IMR-90 (cell line): ENCODE data around the gene IDI2. TPM values are rescaled to one million over a fixed set of nuclear protein-coding genes. Genes with fewer than 3 reads are reported as not detected.

ENCODE experiments used
- ATAC-seq: fragments of 200-7000 bp; cut with Tn5 transposase; 2 replicates; pipeline ENCODE4 v1.9.1; 2020; ENCODE audit warnings: low read depth, mild to moderate bottlenecking, moderate library complexity
- BruUV-seq: library from RNA; stranded (reverse); fragments of 400-500 nt; replicated peaks from 2 replicates; lab custom pipeline; 2021; lab: Mats Ljungman, UMichigan
- CTCF ChIA-PET: fragments of 300-600 bp; formaldehyde crosslinking; extraction: SDS; loops from one replicate; lab custom pipeline; 2021; ENCODE audit warnings: antibody characterized with exemption; lab: Yijun Ruan, JAX
- POLR2A ChIA-PET: fragments of 300-600 bp; sonication (Branson Sonifier 250); formaldehyde crosslinking; loops from one replicate; lab custom pipeline; 2022; ENCODE audit warnings: antibody characterized with exemption; ENCODE audit not compliant: unreplicated experiment; lab: Charles Lee
- DNase-seq: peaks from one replicate; pipeline ENCODE4 v3.0.0; 2013
- H2AFZ ChIP-seq: replicated peaks from 2 replicates; pipeline ENCODE3; 2013; ENCODE audit warnings: low read length, mild to moderate bottlenecking; ENCODE audit not compliant: poor library complexity
- H2AK5ac ChIP-seq: 2 replicates; pipeline ENCODE4 v1.6.1; 2013; ENCODE audit warnings: low read depth, low read length, inconsistent platforms
- H2AK9ac ChIP-seq: replicated peaks from 2 replicates; pipeline ENCODE3; 2013; ENCODE audit warnings: mild to moderate bottlenecking, low read depth, low read length, moderate library complexity; ENCODE audit not compliant: poor library complexity
- H2BK120ac ChIP-seq: 2 replicates; pipeline ENCODE4 v1.6.1; 2013; ENCODE audit warnings: low read depth, low read length, inconsistent platforms
- H2BK15ac ChIP-seq: 3 replicates; pipeline ENCODE4 v1.6.1; 2013; ENCODE audit warnings: low read depth, low read length, inconsistent platforms
- H2BK20ac ChIP-seq: 2 replicates; pipeline ENCODE4 v1.6.1; 2013; ENCODE audit warnings: low read depth, mild to moderate bottlenecking, inconsistent platforms, low read length, moderate library complexity
- H2BK5ac ChIP-seq: 2 replicates; pipeline ENCODE4 v1.6.1; 2013; ENCODE audit warnings: mild to moderate bottlenecking, low read depth, low read length, inconsistent platforms; ENCODE audit not compliant: poor library complexity, severe bottlenecking
- H3K14ac ChIP-seq: replicated peaks from 2 replicates; pipeline ENCODE4 v1.6.1; 2013; ENCODE audit warnings: low read depth, low read length, inconsistent platforms
- H3K18ac ChIP-seq: 2 replicates; pipeline ENCODE4 v1.6.1; 2013; ENCODE audit warnings: low read depth, low read length, control low read depth
- H3K23ac ChIP-seq: 2 replicates; pipeline ENCODE4 v1.6.1; 2013; ENCODE audit warnings: low read depth, low read length, inconsistent platforms
- H3K27ac ChIP-seq: 2 replicates; pipeline ENCODE4 v1.5.1; 2013; ENCODE audit warnings: mild to moderate bottlenecking, control low read depth, low read length; ENCODE audit not compliant: insufficient read depth
- H3K27me3 ChIP-seq: 2 replicates; pipeline ENCODE4 v1.6.1; 2013; ENCODE audit warnings: low read length; ENCODE audit not compliant: control insufficient read depth, insufficient read depth
- H3K36me3 ChIP-seq: 2 replicates; pipeline ENCODE4 v1.6.1; 2013; ENCODE audit warnings: low read length, mixed read lengths; ENCODE audit not compliant: control insufficient read depth, insufficient read depth
- H3K4ac ChIP-seq: 2 replicates; pipeline ENCODE4 v1.6.1; 2013; ENCODE audit warnings: low read depth, low read length, inconsistent platforms
- H3K4me1 ChIP-seq: 2 replicates; pipeline ENCODE4 v1.6.1; 2013; ENCODE audit warnings: low read length, mixed read lengths; ENCODE audit not compliant: control insufficient read depth, insufficient read depth
- H3K4me2 ChIP-seq: 2 replicates; pipeline ENCODE4 v1.6.1; 2013; ENCODE audit warnings: low read depth, mild to moderate bottlenecking, control low read depth, low read length, moderate library complexity
- H3K4me3 ChIP-seq: 2 replicates; pipeline ENCODE4 v1.5.1; 2013; ENCODE audit warnings: low read depth, mild to moderate bottlenecking, control low read depth, low read length, moderate library complexity; ENCODE audit not compliant: insufficient read depth
- H3K56ac ChIP-seq: 2 replicates; pipeline ENCODE4 v1.6.1; 2013; ENCODE audit warnings: low read length, inconsistent platforms; ENCODE audit not compliant: insufficient read depth; ENCODE audit errors: extremely low read depth
- H3K79me1 ChIP-seq, 2 experiments: 2 replicates each; pipeline ENCODE4 v1.6.1; 2013; ENCODE audit warnings: low read length in 2 of 2, inconsistent platforms in 1 of 2, low read depth in 1 of 2
- H3K9ac ChIP-seq: 2 replicates; pipeline ENCODE4 v1.6.1; 2013; ENCODE audit warnings: low read depth, low read length, control low read depth
- H3K9me1 ChIP-seq: 2 replicates; pipeline ENCODE4 v1.6.1; 2013; ENCODE audit warnings: low read length, inconsistent platforms; ENCODE audit not compliant: insufficient read depth
- H3K9me3 ChIP-seq: 2 replicates; pipeline ENCODE4 v1.6.1; 2013; ENCODE audit warnings: low read length; ENCODE audit not compliant: control insufficient read depth, insufficient read depth
- H4K20me1 ChIP-seq: 2 replicates; pipeline ENCODE4 v1.6.1; 2013; ENCODE audit warnings: low read length, inconsistent platforms; ENCODE audit not compliant: insufficient read depth
- H4K5ac ChIP-seq: 2 replicates; pipeline ENCODE4 v1.6.1; 2013; ENCODE audit warnings: mild to moderate bottlenecking, low read depth, low read length, control low read depth
- H4K8ac ChIP-seq, 2 experiments: 2 replicates each; pipeline ENCODE4 v1.6.1; 2013; ENCODE audit warnings: low read depth in 2 of 2, low read length in 2 of 2, control low read depth in 1 of 2, inconsistent platforms in 1 of 2
- H4K91ac ChIP-seq: 2 replicates; pipeline ENCODE4 v1.6.1; 2013; ENCODE audit warnings: low read depth, low read length, inconsistent platforms; ENCODE audit not compliant: insufficient read depth
- BHLHE40 ChIP-seq: fragments of 150-350 bp; IDR thresholded peaks from 2 replicates; pipeline ENCODE4 v1.6.1; 2016; ENCODE audit warnings: mild to moderate bottlenecking, low read depth, low read length
- CEBPB ChIP-seq: IDR thresholded peaks from 2 replicates; pipeline ENCODE4 v1.6.1; 2012; ENCODE audit warnings: low read depth, low read length, improper control_type of control experiment
- CHD1 ChIP-seq: IDR thresholded peaks from 2 replicates; pipeline ENCODE4 v1.6.1; 2012; ENCODE audit warnings: low read depth, low read length, improper control_type of control experiment
- CTCF ChIP-seq: conservative IDR thresholded peaks from 2 replicates; pipeline ENCODE4 v1.5.1; 2012; ENCODE audit warnings: mild to moderate bottlenecking, low read depth, low read length, improper control_type of control experiment
- ELK1 ChIP-seq: fragments of 150-350 bp; IDR thresholded peaks from 2 replicates; pipeline ENCODE4 v1.6.1; 2016; ENCODE audit warnings: low read depth, mild to moderate bottlenecking, low read length, moderate library complexity, borderline replicate concordance
- FOS ChIP-seq: fragments of 150-350 bp; IDR thresholded peaks from 2 replicates; pipeline ENCODE4 v1.6.1; 2016; ENCODE audit warnings: low read depth, low read length
- MAZ ChIP-seq: IDR thresholded peaks from 2 replicates; pipeline ENCODE4 v1.6.1; 2012; ENCODE audit warnings: low read depth, mild to moderate bottlenecking, low read length, improper control_type of control experiment, moderate library complexity, borderline replicate concordance
- NFE2L2 ChIP-seq: fragments of 150-350 bp; IDR thresholded peaks from 2 replicates; pipeline ENCODE4 v1.6.1; 2016; ENCODE audit warnings: low read depth, mild to moderate bottlenecking, low read length
- POLR2A ChIP-seq: IDR thresholded peaks from 2 replicates; pipeline ENCODE4 v1.6.1; 2012; ENCODE audit warnings: mild to moderate bottlenecking, low read depth, low read length
- RCOR1 ChIP-seq: IDR thresholded peaks from 2 replicates; pipeline ENCODE4 v1.6.1; 2012; ENCODE audit warnings: mild to moderate bottlenecking, low read length, improper control_type of control experiment; ENCODE audit not compliant: insufficient replicate concordance
- RFX5 ChIP-seq: IDR thresholded peaks from 2 replicates; pipeline ENCODE4 v1.8.0; 2012; ENCODE audit warnings: low read depth, mild to moderate bottlenecking, low read length, moderate library complexity
- SMC3 ChIP-seq: fragments of 150-350 bp; IDR thresholded peaks from 2 replicates; pipeline ENCODE4 v1.6.1; 2016; ENCODE audit warnings: low read depth, mild to moderate bottlenecking, antibody characterized with exemption, low read length, moderate library complexity
- WGBS, 2 experiments: methylation state at CpG; one replicate each; pipeline versions ENCODE4 v1.1.5 to v1.1.7; 2013; ENCODE audit warnings: missing lambda C conversion rate in 2 of 2; ENCODE audit not compliant: insufficient read length in 1 of 2; ENCODE audit errors: extremely low coverage in 2 of 2; 5-methylcytosine and 5-hydroxymethylcytosine counted together
- dilution Hi-C: fragments of 300-500 bp; cut with HindIII; formaldehyde crosslinking; loops from one replicate; pipeline ENCODE4 v1.14.3; 2018; ENCODE audit warnings: low sequenced_read_pairs; ENCODE audit not compliant: unreplicated experiment
- in situ Hi-C: fragments of 300-500 bp; cut with MboI; formaldehyde crosslinking; loops from 3 replicates; pipeline ENCODE4 v1.14.3; 2019; ENCODE audit warnings: low sequenced_read_pairs, inconsistent platforms, mixed read lengths
- intact Hi-C: fragments of 100-400 bp; cut with micrococcal nuclease; formaldehyde crosslinking; loops from 2 replicates; pipeline ENCODE4 v1.10.0; 2022
- polyA plus RNA-seq, 3 experiments: library from polyadenylated mRNA; depleted of rRNA; stranded (reverse); fragments of >200 nt; gene quantifications; 2 replicates each; pipeline ENCODE4 v1.2.3, GENCODE V29; 2012; ENCODE audit warnings: low replicate concordance in 1 of 3
- total RNA-seq: library from RNA; depleted of rRNA; stranded (reverse); fragments of >200 nt; gene quantifications from 2 replicates; pipeline ENCODE4 v1.2.3, GENCODE V29; 2012
- TF ChIP-seq, protein P1 (sequence below): fragments of 150-350 bp; IDR thresholded peaks from 2 replicates; pipeline ENCODE4 v1.6.1; 2017; ENCODE audit warnings: mild to moderate bottlenecking, antibody characterized with exemption, low read length, low read depth

IDI2 gene
- total and polyA plus RNA-seq, 2 of the 4 experiments (the other 2 are of a cell fraction), result not detected

DNA sequence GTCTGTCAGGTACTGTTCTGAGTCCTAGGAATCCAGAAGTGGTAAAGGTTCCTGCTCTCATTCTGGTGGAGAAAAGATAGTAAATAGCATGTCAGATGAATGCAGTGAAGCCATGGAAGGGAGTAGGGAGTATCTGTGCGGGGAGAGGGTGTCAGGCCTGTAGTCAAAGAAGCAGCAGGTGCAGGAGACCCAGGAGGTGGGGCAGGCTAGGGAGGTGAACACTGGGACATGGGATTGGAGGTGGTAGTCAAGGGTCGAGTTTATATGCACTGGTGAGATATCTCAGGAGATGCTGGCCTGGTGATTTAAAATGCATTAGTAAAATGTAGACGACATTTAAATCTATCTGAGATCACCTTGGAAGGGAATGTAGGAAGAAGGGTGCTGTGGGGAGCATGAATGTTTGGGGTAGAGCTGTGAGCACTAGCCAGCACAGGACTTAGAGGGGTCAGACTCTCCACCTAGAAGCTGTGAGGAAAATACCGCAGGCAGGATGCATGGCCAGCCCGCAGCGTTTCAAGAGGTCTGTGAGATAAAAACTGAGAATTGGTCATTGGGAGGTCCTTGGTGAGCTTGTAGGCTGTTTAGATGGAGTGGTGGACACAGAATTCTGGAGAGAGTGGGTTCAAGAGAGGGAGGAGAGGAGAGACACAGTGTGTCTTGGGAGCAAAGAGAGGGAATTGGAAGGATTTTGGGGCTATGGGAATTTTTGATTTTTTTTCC lies 30.7 kb downstream of the IDI2 start:
- intact Hi-C loops (no loop called here), in situ Hi-C loops (no loop called here), dilution Hi-C loops (no loop called here)
- no peak overlapping the region for H3K4me3 ChIP-seq
- no peak overlapping the region for H2AK5ac ChIP-seq
- H2AK9ac ChIP-seq, result no peak overlapping the region
- H3K18ac ChIP-seq, result no peak overlapping the region
- peaks cover 5% of the 10 kb centered on the region for H3K9me1 ChIP-seq
- no peak overlapping the region for H3K27ac ChIP-seq
- H2AFZ ChIP-seq, result no peak overlapping the region
- no peak for ATAC-seq
- H2BK15ac ChIP-seq, result no peak overlapping the region
- POLR2A ChIA-PET, result no interaction called here
- H3K9me3 ChIP-seq, result no peaks in the 10 kb centered on the region
- H2BK5ac ChIP-seq, result no peak overlapping the region
- H3K79me1 ChIP-seq, result peaks cover 42 to 47% of the 10 kb centered on the region in 2 experiments
- H4K20me1 ChIP-seq, result peaks cover 30% of the 10 kb centered on the region
- H3K23ac ChIP-seq, result no peak overlapping the region
- no peaks in the 10 kb centered on the region; the same call in 1 of the 2 replicates for H3K4me1 ChIP-seq
- peaks cover 54% of the 10 kb centered on the region for H3K36me3 ChIP-seq
- CTCF ChIA-PET, result interaction anchor here (0.6 kb wide), 1 partner anchor 108 kb away, joined by 3 read pairs; no protein-coding TSS in a partner anchor
- no peak for DNase-seq
- no peak overlapping the region for H3K4me2 ChIP-seq
- H3K4ac ChIP-seq, result no peak overlapping the region
- no peaks in the 10 kb centered on the region for H3K27me3 ChIP-seq
- H3K56ac ChIP-seq, result no peak overlapping the region
- no peak overlapping the region for H3K14ac ChIP-seq
- TF ChIP-seq CTCF (no peak), RFX5 (no peak), RCOR1 (no peak), FOS (no peak), SMC3 (no peak), MAZ (no peak), BHLHE40 (no peak), ELK1 (no peak), POLR2A (no peak), CHD1 (no peak), CEBPB (no peak), NFE2L2 (no peak)
- TF ChIP-seq, protein P1, sequence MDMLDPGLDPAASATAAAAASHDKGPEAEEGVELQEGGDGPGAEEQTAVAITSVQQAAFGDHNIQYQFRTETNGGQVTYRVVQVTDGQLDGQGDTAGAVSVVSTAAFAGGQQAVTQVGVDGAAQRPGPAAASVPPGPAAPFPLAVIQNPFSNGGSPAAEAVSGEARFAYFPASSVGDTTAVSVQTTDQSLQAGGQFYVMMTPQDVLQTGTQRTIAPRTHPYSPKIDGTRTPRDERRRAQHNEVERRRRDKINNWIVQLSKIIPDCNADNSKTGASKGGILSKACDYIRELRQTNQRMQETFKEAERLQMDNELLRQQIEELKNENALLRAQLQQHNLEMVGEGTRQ, result no peak
- H3K9ac ChIP-seq, result no peak overlapping the region
- H2BK20ac ChIP-seq, result no peak overlapping the region
- no TSS peak for BruUV-seq
- 95% methylated on average over 5 of the region's 6 CpGs; no CpG with 5 or more reads in 1 of the 2 experiments for WGBS, 2 experiments
- H4K91ac ChIP-seq, result no peak overlapping the region
- no peak overlapping the region for H4K5ac ChIP-seq
- no peak overlapping the region for H4K8ac ChIP-seq
- no peak overlapping the region for H2BK120ac ChIP-seq
